Measurements from ENCODE around the gene NPHP3.

NPHP3 gene

DNA sequence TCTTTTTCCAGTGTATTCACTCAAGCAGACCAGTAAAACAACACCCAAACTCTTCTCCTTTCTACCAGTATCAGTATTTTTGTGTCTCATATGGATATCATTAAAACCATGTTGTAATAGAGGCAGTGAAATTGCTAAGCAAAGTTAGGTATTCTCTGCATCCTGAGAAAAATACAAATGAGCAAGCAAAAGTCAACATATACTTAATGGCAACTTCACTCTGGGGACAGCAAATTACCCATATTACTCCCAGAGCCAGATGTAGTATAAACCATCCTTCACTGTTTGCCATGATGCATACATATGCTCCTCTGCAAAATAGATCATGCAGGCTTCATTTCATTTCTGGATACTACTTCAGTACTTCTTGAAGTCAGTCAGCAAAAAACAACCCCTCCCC, 40.0 kb downstream of the NPHP3 start:
- DNase-seq, result no peak

DNA sequence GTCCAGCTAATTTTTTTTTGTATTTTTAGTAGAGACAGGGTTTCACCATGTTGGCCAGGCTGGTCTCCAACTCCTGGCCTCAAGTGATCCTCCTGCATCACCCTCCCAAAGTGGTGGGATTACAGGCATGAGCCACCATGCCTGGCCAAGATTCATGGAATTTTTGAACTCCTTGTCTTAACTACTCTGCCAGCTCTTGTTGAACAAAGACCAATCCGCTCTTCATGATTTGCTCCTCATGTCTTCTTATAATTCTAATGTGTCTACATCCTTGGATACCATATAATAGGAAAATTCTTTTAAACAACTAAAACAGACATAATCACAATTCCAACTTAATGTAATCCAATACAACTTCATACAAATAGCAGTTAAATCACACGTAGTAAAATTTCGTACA, 40.8 kb downstream of the NPHP3 start:
- no peak for DNase-seq

DNA sequence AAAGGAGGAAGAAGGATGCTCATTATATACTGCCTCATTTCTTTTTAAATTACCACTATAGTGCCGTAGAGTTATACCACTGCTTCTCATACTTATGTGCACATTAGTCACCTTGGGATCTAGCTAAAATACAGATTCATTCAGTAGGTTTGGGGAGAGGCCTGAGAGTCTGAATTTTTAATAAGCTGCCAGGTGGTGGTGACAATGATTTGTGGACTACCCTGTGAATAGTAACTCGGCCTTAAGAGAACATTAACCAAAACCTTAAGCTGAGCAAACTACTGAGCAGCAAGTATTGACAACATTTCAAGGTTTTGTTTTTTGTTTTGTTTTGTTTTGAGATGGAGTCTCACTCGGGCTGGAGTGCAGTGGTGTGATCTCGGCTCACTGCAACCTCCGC, 42.3 kb downstream of the NPHP3 start:
- no peak for DNase-seq

DNA sequence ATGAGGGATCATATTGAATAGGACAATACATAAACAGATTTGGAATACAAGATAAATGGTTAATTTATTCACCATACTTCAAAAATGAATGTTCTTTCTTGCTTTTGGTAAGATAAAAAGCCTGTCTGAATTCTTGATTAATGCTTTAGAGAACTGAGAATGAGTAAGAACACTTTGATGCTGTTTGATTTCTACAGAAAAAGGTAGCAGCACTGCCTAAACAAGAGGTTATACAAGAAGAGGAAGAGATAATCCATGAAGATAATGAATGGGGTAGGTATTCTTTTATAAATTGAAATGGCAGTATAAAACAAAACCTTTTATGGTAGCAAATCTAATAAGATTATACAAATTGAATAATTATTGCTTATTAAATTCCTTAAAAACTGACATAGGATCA, 46.8 kb downstream of the NPHP3 start:
- DNase-seq, result no peak

DNA sequence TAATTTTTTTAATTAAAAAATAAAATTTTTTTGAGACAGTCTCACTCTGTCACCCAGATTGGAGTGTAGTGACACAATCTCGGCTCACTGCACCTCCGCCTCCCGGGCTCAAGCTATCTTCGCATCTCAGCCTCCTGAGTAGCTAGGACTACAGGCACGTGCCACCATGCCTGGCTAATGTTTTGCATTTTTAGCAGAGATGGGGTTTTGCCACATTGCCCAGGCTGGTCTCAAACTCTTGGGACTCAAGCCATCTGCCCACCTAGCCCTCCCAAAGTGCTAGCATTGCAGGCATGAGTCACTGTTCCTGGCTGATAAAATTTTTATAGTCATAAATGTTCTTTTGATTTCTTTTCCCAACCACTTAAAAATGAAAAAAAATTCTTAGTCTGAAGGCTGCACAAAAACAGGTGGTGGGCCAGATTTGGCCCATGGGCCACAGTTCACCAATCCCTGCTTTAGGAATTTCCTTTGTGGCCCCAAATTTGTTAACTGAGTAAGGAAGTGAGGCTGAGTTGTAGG, 52.9 kb downstream of the NPHP3 start:
- no peak for DNase-seq

DNA sequence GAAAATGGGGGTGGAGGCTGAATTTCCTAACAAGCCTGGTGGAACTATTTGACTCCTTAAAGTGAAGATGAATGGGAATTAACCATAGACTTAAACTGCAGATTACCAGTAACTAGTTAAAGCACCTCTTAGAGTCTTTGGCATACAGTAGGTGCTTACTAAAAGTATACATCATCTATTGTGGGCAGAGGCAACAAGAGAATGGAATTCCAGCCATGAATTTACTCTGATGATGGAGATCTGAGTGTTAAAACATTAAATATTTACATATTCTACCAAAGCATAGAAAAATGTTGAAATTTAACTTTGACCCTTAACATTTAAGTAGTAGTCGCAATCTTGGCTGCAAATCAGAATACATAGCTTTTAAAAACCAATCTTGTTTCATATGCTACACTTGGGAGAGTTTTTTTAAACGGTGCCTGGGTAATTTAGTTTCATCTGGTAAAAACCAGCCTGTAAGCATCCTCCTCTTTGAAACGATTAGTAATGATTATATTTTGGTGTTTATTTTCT, 56.9 kb downstream of the NPHP3 start:
- DNase-seq, result no peak

DNA sequence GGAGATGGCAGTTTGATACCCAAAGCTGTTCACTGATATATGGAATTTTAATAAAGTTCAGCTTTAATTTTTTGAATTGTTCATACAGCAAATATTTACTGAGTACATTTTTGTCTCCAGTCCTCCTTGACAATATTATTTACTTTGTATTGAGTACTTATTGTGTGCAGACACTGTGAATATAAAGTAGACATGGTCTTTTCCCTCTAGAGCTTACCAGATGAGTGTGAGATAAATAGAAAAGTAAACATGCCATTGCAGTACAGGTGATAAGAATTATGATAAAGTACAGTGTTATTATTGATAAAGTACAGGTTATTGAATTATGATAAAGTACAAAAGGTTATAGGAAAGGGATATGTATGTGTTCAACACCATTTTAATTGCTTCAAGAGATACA, 60.0 kb downstream of the NPHP3 start:
- no peak for DNase-seq

DNA sequence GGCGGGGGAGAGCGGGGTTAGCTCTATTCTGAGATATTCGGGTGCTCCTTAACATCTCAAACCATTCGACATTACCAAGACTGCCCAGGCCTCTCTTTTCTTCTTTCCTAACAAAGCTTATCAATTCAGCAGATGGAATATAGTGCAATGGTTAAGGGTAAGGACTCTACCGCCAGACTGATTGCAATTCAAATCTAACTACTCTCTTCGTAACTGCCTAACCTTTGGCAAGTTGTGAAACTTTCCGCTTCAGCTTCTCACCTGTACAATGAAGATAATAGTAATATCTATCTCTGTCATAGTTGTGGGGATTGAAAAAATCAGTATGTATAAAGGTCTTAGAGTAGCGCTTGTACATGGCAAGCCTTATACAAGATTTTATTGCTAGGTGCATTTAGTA, 61.1 kb downstream of the NPHP3 start:
- DNase-seq, result no peak

DNA sequence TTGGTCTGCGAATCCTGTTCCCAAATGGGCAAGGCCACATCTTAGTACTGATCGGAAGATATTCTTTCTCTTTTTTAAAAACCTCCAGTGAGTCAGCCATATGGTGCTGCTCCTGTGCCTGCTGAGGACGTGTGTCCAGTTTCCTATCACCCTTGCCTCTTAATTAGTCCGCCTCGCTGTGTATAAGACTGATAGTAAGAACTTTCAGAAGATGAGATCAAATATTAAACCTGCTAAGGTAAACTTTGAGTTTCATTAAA, 61.5 kb downstream of the NPHP3 start:
- DNase-seq, result no peak

DNA sequence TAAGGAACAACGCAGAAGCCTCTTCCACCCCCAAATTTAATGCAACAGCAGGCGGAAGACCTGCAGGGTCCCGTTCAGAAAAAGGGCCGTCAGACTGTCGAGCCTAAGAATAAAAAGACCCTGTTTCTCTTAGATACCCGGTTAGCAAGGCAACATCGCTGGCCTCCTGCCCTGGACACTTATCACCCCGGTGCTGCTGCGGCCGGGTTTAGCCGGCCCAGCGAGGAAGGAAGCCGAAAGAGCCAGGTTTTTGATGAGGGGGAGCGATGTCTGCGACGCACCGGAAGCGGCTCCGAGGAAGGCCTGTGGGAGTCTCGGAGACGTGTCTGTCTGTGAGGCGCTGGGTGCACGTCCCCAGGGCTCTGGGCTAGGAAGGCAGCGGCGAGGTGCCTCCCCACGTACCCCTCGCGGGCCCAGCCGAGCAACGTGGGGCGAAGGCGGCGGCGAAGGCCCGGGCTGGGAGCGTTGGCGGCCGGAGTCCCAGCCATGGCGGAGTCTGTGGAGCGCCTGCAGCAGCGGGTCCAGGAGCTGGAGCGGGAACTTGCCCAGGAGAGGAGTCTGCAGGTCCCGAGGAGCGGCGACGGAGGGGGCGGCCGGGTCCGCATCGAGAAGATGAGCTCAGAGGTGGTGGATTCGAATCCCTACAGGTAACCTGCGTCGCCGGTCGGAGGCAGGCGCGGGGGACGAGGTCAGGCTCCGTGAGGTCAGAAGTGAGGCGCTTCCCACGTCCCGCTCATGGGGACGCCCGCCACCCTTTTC, 62.0 kb downstream of the NPHP3 start, which contains the start of gene UBA5:
Gene UBA5, plus strand, starts transcription at position 278 of the 759 bp plus-strand sequence. Its CDS starts 209 bp downstream, at position 487.
- peak; percentile 66 for DNase-seq

DNA sequence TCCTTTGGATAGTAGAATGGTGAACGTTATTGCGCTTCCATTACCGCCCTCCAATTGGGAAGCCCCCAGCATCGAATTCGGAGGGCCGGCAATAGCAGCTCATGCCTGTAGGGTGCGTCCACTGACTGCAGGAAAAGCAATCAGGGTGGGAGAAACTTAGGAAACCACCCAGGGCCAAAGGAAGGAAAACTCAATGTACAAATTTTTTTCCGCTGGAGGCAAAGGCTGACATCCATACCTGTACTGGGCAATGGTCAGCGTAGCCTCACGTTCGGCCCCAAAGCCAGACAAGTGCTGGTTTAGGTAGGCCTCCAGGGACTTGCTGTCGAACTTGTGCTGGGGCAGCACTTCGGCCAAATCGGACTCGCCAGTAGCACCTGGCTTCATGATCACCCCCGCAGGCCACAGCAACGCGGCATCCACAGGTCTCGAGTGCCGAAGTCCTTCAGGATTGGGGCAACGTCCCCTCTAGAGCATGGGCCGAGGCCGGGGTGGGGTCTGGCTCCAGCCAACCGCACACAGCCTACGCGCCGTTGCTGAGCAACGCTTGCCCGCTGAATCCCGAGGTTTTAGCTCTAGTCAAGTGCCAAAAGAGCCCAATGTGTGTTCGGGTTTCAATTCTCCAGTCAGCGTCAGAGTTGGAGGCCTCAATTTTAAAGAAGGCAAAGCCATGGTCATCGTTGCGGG, 62.7 kb downstream of the NPHP3 start, which contains the start of gene ACAD11:
Gene ACAD11, minus strand, starts transcription at position 445 of the 687 bp plus-strand sequence. Its CDS starts 58 bp downstream, at position 387.
- DNase-seq, result peak; percentile 97

DNA sequence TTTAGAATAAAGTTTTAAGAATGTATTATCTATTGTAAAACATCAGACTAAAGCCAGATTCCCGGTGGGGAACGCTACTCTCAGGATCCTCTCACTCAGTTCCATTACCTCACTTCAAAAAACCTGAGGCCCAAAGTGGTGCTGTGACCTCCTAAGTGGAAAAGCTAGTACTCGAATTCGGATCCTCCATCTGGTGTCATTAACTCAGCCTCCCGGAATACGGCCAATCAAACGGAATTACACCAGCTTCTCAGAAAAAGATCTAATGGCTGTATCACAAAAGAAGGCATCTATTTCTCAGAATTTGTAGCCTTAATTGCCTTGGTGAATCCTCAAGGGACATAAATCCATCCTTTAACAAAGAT, 63.2 kb downstream of the NPHP3 start:
- peak; percentile 97 for DNase-seq

DNA sequence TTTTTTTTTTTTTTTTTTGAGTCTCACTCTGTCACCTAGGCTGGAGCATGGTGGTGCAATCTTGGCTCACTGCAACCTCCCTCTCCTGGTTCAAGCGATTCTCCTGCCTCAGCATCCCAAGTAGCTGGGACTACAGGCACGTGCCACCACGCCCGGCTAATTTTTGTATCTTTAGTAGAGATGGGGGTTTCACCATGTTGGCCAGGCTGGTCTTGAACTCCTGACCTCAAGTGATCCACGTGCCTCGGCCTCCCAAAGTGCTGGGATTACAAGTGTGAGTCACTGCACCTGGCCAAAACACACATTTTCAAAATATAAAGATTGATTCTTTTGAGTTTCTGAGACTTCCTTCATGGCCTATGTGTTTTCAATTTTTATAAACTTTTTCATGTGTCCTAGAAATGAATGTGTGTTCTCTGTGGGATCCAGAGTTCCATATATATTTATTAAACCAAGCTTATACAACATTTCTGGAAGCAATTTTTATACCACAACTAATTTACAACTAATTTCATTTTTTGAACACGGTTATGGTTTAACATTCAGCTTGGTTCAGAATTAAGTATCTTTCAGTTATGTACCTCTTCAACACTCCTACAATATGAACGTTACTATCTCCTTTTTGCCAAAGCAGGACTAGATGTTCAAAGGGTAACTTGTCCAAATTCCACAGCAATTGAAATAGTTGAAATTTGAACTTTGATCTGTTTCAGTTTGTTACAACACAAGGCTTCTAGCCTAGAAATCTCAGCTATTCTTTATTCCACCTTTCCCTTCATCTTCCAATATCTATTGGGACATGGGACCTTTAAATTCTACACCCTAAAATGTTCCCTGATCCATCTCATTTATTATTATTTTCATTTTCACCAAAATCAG, 64.1 kb downstream of the NPHP3 start:
- no peak for DNase-seq

DNA sequence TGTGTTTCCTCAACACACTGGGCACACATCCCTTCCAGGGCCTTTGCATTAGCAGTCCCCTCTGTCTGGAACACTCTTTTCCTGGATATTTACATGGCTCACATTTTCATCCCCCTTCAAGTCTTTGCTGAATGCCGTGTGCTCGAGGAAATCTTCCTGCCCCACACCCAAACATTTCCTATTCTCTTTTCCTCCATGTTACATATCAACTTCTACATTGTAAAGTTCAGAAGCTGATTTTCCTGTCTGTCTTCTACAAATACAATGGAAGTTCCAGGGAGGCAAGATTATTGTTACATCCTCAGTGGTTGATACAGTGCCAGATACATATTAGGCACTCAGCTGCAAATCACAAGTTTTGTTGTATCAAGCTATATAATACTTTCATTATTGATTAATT, 66.7 kb downstream of the NPHP3 start:
- DNase-seq, result no peak

DNA sequence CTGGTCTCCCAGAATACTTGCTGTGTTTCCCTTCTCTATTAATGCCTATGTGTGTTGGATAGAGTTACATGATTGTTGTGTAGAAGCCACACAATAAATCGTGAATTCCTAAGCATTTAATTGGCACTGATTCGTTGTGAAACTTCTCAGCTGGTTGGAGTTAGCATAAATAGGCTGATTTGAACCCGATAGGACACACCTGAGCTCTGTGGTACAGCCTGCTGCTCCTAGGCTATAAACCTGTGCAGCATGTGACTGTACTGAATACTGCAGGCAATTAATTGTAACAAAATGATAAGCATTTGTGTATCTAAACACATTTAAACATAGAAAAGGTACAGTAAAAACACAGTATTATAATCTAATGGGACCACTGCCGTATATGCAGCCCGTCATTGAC, 67.5 kb downstream of the NPHP3 start:
- DNase-seq, result no peak

DNA sequence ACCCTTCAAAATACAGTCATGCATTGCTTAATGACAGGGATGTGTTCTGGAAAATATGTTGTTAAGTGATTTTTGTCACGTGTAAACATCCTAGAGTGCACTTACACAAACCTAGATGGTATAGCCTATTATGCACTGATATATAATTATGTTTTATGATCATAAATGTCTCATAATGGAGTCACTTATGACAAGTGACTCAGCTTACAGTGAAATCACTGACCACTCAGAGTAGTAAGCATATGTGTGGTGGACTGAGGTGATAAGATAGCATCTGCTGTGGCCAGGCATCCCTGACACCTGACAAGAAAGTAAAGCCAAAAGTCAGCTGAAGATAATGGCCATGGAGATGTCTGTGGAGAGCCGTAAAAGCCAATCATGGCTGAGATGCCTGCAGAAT, 68.0 kb downstream of the NPHP3 start:
- DNase-seq, result no peak

DNA sequence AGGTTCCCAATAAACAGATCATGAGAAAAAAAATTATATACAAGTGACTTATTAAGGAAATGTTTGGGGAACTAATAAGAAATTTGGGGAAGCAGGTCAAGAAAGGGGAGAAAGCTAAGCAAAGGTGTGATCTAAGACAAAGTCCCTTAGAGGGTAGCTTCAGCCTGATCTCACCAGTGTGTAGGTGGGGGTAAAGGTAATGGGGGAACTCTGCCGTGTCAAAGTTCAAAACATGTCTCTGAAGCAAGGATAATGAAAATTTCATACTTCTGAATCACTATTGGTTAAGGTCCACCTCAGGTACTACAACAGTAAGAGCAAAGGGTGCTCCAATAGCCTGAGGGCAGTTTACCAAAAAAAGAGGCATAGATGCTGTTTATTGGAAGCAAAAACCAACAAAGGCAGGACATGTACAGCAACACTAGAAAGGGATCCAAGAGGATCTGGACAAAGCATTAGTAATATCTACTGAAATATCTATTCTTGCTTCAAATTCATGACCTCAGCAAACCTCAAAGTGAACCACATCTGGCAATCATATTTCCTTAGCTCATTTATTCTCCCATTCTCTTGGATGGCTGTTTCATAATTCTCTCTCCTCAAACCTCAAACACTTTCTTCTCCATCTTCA, 69.5 kb downstream of the NPHP3 start:
- DNase-seq, result no peak

DNA sequence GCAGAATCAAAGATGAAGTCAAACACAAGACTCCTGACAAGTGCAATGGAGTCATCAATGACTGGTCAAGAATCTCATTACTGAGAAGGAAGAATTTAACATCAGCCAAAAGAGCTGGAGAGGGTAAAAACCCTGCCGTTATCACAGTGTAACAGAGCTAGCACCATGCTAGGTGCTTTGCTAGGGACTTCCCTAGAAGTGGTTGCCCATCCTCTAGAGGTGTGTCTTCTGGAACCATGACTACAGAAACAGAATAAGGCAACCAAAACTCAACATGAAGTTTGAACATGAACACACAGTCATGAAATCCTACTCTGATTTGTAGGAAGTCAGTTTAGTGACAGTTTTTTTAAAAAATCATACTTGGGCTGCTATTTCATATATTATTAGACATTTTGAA, 72.1 kb downstream of the NPHP3 start:
- no peak for DNase-seq

DNA sequence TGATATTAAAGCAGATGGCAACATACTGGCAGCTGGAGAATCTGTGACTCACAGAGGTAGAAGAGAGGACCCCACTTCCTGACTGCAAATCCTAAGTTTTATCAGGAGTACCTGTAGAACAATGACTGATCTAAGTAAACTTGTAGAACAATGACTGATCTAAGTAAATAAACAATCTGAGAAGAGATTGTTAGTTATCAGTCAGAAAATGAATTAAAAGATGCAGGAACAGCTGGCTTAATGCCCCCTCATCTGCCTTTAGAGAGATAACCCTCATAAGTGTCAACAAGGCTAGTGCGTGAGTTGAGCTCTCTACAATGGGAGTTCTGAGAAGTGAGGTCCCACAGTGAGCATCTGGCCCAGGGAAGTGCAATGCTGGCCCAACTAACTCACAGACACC, 77.2 kb downstream of the NPHP3 start:
- DNase-seq, result no peak

DNA sequence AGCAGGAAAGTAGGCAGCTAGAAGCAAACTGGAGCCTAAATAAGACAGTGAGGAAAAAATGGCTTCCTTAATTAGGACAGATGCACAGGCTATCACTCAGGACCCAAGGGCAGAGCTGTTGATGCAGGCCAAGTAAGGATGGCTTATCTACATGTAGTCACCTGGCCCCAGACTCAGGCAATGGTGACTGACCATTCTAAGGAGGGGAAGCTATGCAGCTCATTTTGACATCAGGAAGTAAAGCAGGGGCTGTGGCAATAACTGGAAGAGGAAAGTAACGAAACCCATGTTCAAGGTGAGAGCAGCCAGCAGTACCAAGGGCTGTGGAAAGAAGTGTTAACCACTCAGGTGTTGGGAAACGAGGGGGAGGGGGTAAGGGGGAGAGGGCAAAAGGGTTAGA, 78.8 kb downstream of the NPHP3 start:
- no peak for DNase-seq

DNA sequence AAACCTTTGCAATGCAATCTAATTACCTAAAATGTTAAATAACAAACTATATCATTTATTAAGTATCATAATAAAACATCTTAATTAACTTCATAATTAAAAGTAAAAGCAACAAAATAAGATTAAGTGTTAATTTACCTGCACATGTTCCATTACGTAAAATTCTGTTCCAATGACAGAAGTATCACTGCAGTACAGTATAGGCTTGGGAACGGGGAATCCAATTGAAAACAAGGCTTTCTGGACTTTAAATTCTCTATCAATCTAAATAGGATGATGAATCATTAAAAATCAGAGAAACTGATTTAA, 79.7 kb downstream of the NPHP3 start:
- DNase-seq, result no peak

DNA sequence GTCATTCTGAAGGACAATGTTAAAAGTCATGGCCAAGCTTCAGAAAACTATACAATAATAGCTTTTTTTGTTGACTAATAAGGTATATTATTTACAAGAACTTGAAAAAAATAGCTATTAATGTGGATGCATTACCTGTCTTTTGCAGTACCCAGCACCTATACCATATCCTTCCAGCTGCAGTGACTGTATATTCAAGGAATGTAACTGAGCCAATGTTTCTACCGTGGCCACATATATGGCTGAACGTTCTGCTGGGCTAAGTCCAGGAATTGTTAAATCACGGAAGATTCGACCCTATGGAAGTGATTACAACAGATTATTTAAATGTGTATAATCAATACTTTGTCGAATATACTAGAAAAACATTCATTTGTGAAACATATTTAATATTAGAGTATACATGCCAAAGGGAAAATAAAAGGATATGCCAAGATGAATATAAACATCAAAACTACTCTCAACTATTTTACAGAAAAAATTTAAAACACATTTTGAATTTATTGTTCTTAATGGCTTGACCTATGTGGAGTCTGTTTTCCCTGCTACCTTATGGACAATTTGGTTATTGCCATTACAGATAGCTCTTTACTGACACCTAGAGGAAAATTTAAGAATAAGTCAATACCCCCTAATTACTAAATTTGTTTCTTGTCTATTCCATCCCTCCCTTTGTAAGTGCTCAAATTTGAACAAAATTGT, 80.2 kb downstream of the NPHP3 start:
- DNase-seq, result peak; percentile 22

All from NCI-H524 treated with DMSO at 0.1 percent for 48 hours (cell line).